ENCODE data around the gene FAM47E.

The FAM47E gene

DNA sequence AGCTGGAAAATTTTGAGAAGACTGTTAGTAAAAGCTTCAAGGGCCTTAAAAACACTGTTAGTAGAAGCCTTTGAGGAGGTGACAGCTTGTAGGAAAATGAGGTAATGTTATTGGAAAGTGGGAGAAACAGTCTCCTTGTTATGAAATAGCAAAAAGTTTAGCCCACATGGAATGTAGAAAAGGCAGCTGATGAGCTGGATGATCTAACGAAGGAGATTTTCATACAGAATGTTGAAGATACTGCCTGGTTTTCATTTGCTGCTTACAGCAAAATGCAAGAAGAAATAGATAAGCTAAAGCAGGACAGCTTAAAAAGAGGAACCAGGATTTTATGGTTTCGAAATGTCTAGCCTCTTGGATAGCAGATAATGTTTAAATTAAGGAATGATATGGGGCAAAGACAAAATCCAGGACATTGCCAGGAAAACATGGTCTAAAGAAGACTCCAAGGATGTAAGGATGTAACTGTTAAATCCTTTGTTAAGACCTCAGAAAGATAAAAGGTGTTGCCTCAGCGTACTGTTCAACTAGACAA, 44.8 kb downstream of the FAM47E start:
- peaks cover 14% of the 10 kb centered on the region for H3K9me3 ChIP-seq (ENCODE audit: control insufficient read depth, low read length)
- no peak overlapping the region for H3K4ac ChIP-seq (ENCODE audit: low read depth in 1 of 2, low read length in 2 of 2)
- no peak overlapping the region for H3K18ac ChIP-seq (ENCODE audit: low read depth in 1 of 2, low read length in 2 of 2)
- H3K36me3 ChIP-seq (ENCODE audit: control insufficient read depth in 1 of 2, insufficient read depth in 2 of 2, low read depth in 1 of 2, low read length in 2 of 2): no peaks in the 10 kb centered on the region
- H2AK5ac ChIP-seq (ENCODE audit: low read length, severe bottlenecking): no peak overlapping the region
- 76% methylated on average over 2 of the region's 3 CpGs for WGBS
- no peaks in the 10 kb centered on the region for H3K4me1 ChIP-seq (ENCODE audit: control insufficient read depth, insufficient read depth, low read depth, low read length)
- H3K14ac ChIP-seq (ENCODE audit: low read length in 2 of 2): no peak overlapping the region
- no peak overlapping the region for H2BK12ac ChIP-seq (ENCODE audit: low read length in 2 of 2)
- no peak overlapping the region for H2BK15ac ChIP-seq (ENCODE audit: low read depth, poor library complexity, severe bottlenecking)
- H3K27ac ChIP-seq (ENCODE audit: low read length, poor library complexity, severe bottlenecking): no peak overlapping the region
- no peak overlapping the region for H3K9ac ChIP-seq (ENCODE audit: low read length)
- H3K79me1 ChIP-seq (replicated peaks; ENCODE audit: low read length, poor library complexity, severe bottlenecking): no peaks in the 10 kb centered on the region
- H4K91ac ChIP-seq (ENCODE audit: low read length): no peak overlapping the region
- H2BK120ac ChIP-seq (ENCODE audit: low read depth, low read length): no peak overlapping the region
- no peak overlapping the region for H2AFZ ChIP-seq (ENCODE audit: low read depth, low read length)
- no peak overlapping the region for H3K4me2 ChIP-seq (ENCODE audit: low read length, poor library complexity, severe bottlenecking)
- no peak overlapping the region for H3K4me3 ChIP-seq (ENCODE audit: insufficient read depth in 1 of 2, low read depth in 1 of 2, low read length in 2 of 2)
- no peak overlapping the region for H2BK5ac ChIP-seq (ENCODE audit: low read depth, low read length, poor library complexity, severe bottlenecking)
- H3K27me3 ChIP-seq (ENCODE audit: control insufficient read depth in 1 of 2, insufficient read depth in 1 of 2, low read length in 2 of 2): peaks cover 0 to 13% of the 10 kb centered on the region in 2 experiments
- H4K8ac ChIP-seq (ENCODE audit: low read length): no peak overlapping the region
- no peak overlapping the region for H3K23ac ChIP-seq (ENCODE audit: low read length in 2 of 2)
- no peak for DNase-seq

DNA sequence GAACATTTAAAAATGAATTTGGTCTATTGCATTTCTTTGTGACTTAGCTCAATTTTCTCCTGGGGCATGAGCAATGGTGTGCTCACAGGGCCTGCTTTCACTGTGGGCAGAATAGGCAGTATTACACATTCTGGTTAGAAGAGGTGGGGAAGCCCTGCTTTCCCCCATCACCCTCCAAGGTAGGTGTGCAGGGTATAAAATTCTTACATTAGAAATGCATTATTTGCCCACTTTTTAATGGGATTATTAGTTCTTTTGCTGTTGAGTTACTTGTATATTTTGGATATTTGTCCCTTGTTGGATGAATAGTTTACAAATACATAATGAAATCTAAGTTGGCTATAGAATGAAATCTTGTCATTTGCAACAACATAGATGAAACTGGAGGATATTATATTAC, 46.7 kb downstream of the FAM47E start:
- no peak overlapping the region for H3K27ac ChIP-seq (ENCODE audit: low read length, poor library complexity, severe bottlenecking)
- H3K79me1 ChIP-seq (replicated peaks; ENCODE audit: low read length, poor library complexity, severe bottlenecking): no peaks in the 10 kb centered on the region
- peaks cover 14% of the 10 kb centered on the region for H3K9me3 ChIP-seq (ENCODE audit: control insufficient read depth, low read length)
- no peak overlapping the region for H4K91ac ChIP-seq (ENCODE audit: low read length)
- H4K8ac ChIP-seq (ENCODE audit: low read length): no peak overlapping the region
- no peak for DNase-seq
- no peak overlapping the region for H2BK120ac ChIP-seq (ENCODE audit: low read depth, low read length)
- no peak overlapping the region for H3K23ac ChIP-seq (ENCODE audit: low read length in 2 of 2)
- H3K4me2 ChIP-seq (ENCODE audit: low read length, poor library complexity, severe bottlenecking): no peak overlapping the region
- H3K27me3 ChIP-seq (ENCODE audit: control insufficient read depth in 1 of 2, insufficient read depth in 1 of 2, low read length in 2 of 2): no peaks in the 10 kb centered on the region
- no peak overlapping the region for H3K4ac ChIP-seq (ENCODE audit: low read depth in 1 of 2, low read length in 2 of 2)
- H3K9ac ChIP-seq (ENCODE audit: low read length): no peak overlapping the region
- H2BK15ac ChIP-seq (ENCODE audit: low read depth, poor library complexity, severe bottlenecking): no peak overlapping the region
- H3K36me3 ChIP-seq (ENCODE audit: control insufficient read depth in 1 of 2, insufficient read depth in 2 of 2, low read depth in 1 of 2, low read length in 2 of 2): no peaks in the 10 kb centered on the region
- no peak overlapping the region for H3K4me3 ChIP-seq (ENCODE audit: insufficient read depth in 1 of 2, low read depth in 1 of 2, low read length in 2 of 2)
- H2BK12ac ChIP-seq (ENCODE audit: low read length in 2 of 2): no peak overlapping the region
- no peak overlapping the region for H2BK5ac ChIP-seq (ENCODE audit: low read depth, low read length, poor library complexity, severe bottlenecking)
- no peak overlapping the region for H3K18ac ChIP-seq (ENCODE audit: low read depth in 1 of 2, low read length in 2 of 2)
- no peak overlapping the region for H2AFZ ChIP-seq (ENCODE audit: low read depth, low read length)
- H3K4me1 ChIP-seq (ENCODE audit: control insufficient read depth, insufficient read depth, low read depth, low read length): peaks cover 2% of the 10 kb centered on the region
- H3K14ac ChIP-seq (ENCODE audit: low read length in 2 of 2): no peak overlapping the region
- no peak overlapping the region for H2AK5ac ChIP-seq (ENCODE audit: low read length, severe bottlenecking)

GRCh38 chr4:76300012-76300411, 48.5 kb downstream of the FAM47E start:
- Histone ChIP-seq H3K14ac (ENCODE audit: low read length in 2 of 2) (no peak overlapping the region), H2BK12ac (ENCODE audit: low read length in 2 of 2) (no peak overlapping the region), H4K91ac (ENCODE audit: low read length) (no peak overlapping the region), H3K36me3 (ENCODE audit: control insufficient read depth in 1 of 2, insufficient read depth in 2 of 2, low read depth in 1 of 2, low read length in 2 of 2) (no peaks in the 10 kb centered on the region), H3K27me3 (ENCODE audit: control insufficient read depth in 1 of 2, insufficient read depth in 1 of 2, low read length in 2 of 2) (no peaks in the 10 kb centered on the region), H2BK120ac (ENCODE audit: low read depth, low read length) (no peak overlapping the region), H2BK15ac (ENCODE audit: low read depth, poor library complexity, severe bottlenecking) (no peak overlapping the region), H3K9me3 (ENCODE audit: control insufficient read depth, low read length) (peaks cover 14% of the 10 kb centered on the region), H3K23ac (ENCODE audit: low read length in 2 of 2) (no peak overlapping the region), H3K18ac (ENCODE audit: low read depth in 1 of 2, low read length in 2 of 2) (no peak overlapping the region), H3K79me1 (replicated peaks; ENCODE audit: low read length, poor library complexity, severe bottlenecking) (peaks cover 3% of the 10 kb centered on the region), H2AK5ac (ENCODE audit: low read length, severe bottlenecking) (no peak overlapping the region), H2BK5ac (ENCODE audit: low read depth, low read length, poor library complexity, severe bottlenecking) (no peak overlapping the region), H3K4me2 (ENCODE audit: low read length, poor library complexity, severe bottlenecking) (no peak overlapping the region), H3K4me1 (ENCODE audit: control insufficient read depth, insufficient read depth, low read depth, low read length) (peaks cover 2% of the 10 kb centered on the region), H3K27ac (ENCODE audit: low read length, poor library complexity, severe bottlenecking) (no peak overlapping the region), H3K9ac (ENCODE audit: low read length) (no peak overlapping the region), H3K4me3 (ENCODE audit: insufficient read depth in 1 of 2, low read depth in 1 of 2, low read length in 2 of 2) (no peak overlapping the region), H2AFZ (ENCODE audit: low read depth, low read length) (no peak overlapping the region), H3K4ac (ENCODE audit: low read depth in 1 of 2, low read length in 2 of 2) (no peak overlapping the region), H4K8ac (ENCODE audit: low read length) (no peak overlapping the region)
- DNase-seq: no peak
- 78% methylated on average over 4 of the region's 4 CpGs for WGBS

- 100% methylated on average over 4 of the region's 4 CpGs for WGBS
- Histone ChIP-seq H2BK120ac (ENCODE audit: low read depth, low read length) (no peak overlapping the region), H3K27me3 (ENCODE audit: control insufficient read depth in 1 of 2, insufficient read depth in 1 of 2, low read length in 2 of 2) (no peaks in the 10 kb centered on the region), H2AK5ac (ENCODE audit: low read length, severe bottlenecking) (no peak overlapping the region), H3K36me3 (ENCODE audit: control insufficient read depth in 1 of 2, insufficient read depth in 2 of 2, low read depth in 1 of 2, low read length in 2 of 2) (no peaks in the 10 kb centered on the region), H3K9ac (ENCODE audit: low read length) (peak overlapping the region; percentile 31), H3K9me3 (ENCODE audit: control insufficient read depth, low read length) (peaks cover 14% of the 10 kb centered on the region), H3K79me1 (replicated peaks; ENCODE audit: low read length, poor library complexity, severe bottlenecking) (peaks cover 7% of the 10 kb centered on the region), H3K4ac (ENCODE audit: low read depth in 1 of 2, low read length in 2 of 2) (no peak overlapping the region), H2AFZ (ENCODE audit: low read depth, low read length) (no peak overlapping the region), H3K18ac (ENCODE audit: low read depth in 1 of 2, low read length in 2 of 2) (no peak overlapping the region), H3K4me1 (ENCODE audit: control insufficient read depth, insufficient read depth, low read depth, low read length) (peaks cover 4% of the 10 kb centered on the region), H4K91ac (ENCODE audit: low read length) (no peak overlapping the region), H2BK12ac (ENCODE audit: low read length in 2 of 2) (no peak overlapping the region), H3K4me2 (ENCODE audit: low read length, poor library complexity, severe bottlenecking) (no peak overlapping the region), H2BK15ac (ENCODE audit: low read depth, poor library complexity, severe bottlenecking) (no peak overlapping the region), H4K8ac (ENCODE audit: low read length) (no peak overlapping the region), H3K27ac (ENCODE audit: low read length, poor library complexity, severe bottlenecking) (peak overlapping the region; percentile 81), H2BK5ac (ENCODE audit: low read depth, low read length, poor library complexity, severe bottlenecking) (no peak overlapping the region), H3K14ac (ENCODE audit: low read length in 2 of 2) (no peak overlapping the region), H3K23ac (ENCODE audit: low read length in 2 of 2) (no peak overlapping the region), H3K4me3 (ENCODE audit: insufficient read depth in 1 of 2, low read depth in 1 of 2, low read length in 2 of 2) (peak overlapping the region in 1 of 2 experiments; percentile 9)
- DNase-seq: peak; percentile 88
Observed at GRCh38 chr4:76301068-76301774, 49.7 kb downstream of the FAM47E start.
